Central memory CD4-positive, alpha-beta T cell (primary cell): ENCODE measurements around the gene USP38.
"Not testable (repeated sequence)": the region's sequence is repeated elsewhere in the genome, so short reads cannot be mapped to it uniquely, and the experiment has no call there.

Experiments
- DNase-seq: peaks from one replicate; pipeline ENCODE4 v3.0.0; 2022

The USP38 gene

DNA sequence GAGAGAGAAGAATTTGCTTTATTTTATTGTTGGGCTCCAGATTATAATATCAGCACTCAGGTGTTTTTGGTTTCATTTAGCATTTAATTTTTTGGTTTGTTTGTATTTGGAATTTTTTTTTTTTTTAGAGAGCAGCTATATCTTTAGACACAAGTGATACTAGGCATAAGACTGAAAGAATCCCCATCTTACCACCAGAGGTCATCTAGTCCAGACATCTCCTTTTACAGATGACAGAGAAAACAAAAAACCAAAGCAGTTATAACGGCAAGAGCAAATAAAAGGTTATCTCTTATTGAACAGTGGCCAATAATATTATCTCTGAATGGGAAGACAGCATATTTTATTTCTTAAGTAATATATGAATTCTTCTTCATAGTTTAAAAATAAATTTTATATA is 22.8 kb downstream of the USP38 start:
- DNase-seq, result no peak

DNA sequence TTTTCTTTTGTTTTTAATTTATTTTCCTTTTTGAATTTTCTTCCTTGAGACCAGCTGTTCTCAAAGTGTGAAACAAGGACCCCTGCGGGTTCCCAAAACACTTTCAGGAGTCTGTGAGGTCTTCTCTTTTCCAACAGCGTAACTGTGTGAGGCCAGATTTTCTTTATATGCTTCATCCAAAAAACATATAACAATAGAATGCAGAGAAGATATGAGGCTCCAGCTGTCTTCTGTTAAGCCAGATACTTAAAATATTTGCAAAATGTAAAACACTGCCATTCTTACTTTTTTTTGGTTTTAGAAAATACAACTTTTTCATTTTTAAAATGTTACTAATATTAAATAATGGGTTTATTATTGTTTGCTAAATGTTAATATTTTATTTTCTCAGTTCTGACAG is 27.8 kb downstream of the USP38 start:
- no peak for DNase-seq

DNA sequence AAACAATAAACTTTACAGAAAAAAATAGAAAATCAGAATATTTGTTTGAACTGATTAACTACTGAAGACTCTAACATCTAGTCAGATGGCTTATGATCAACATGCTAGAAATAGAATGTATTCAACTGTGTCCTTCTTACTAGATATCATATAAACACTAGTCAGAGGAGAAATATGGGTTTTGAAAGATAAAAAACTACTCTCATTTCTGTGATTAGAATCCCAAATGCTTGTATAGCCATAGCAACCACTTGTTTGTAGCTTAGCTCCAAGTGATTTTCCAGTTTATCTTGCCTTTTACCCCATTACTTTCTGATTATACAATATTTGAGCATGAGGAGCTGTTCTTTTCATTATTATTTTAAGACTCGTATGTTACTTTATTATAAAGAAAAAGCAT is 31.2 kb downstream of the USP38 start:
- DNase-seq, result no peak

DNA sequence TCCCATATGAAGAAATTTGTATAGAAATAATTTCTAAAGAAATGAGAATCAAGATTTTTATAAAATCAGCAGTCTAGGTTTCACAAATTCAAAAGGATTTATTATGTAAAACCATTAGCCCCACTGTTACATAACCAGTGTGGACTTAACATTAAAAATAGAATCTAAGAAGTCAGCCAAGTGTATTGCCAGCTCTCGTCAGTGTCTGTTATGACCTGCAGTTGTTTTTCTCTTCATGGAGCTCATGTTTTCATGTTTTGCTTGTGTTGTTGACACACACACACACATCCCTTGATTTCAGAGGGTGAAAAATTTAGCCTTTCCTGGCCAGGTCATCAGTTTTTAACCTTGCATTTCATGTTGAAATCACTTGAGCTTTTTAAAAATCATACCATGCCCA is 39.5 kb downstream of the USP38 start:
- no peak for DNase-seq

DNA sequence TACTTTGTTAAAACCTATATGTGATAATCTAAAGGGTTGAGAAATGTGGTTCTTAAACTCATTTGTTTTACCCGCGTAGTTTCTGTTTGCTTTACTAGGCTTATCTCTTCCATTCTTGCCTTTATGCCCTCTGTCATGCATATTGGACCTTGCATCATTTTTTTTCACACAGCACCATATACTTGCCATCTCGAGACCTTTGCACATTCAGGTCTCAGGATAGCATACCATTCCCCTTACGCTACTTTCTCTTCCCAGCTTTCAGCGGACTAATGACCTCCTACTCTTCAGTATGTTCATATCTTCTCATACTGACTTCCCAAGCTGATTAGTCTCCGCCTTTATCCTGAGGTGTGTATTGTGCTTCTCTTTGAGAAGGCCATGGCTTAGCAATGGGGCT is 40.5 kb downstream of the USP38 start:
- DNase-seq, result no peak

GRCh38 chr4:143230683-143231082 is 46.0 kb downstream of the USP38 start:
- DNase-seq, result no peak

DNA sequence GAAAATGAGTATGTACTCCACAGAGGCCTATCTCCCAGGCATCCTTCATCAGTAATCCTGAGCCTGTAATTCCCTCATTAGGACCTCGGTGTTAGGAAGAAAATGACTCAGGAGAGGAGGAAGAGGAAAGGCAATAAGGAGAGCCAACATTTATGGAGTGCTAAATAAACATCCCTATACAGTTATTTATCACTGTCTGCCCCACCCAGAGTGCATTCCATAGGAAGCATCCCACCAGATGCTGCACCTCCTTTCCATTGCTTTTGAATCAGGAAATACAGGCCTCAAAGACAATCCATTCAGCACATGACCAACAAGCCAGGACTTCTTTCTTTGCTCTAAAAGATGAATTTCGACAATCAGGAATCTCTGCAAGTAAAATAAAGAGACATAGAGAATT is 47.6 kb downstream of the USP38 start:
- no peak for DNase-seq

- DNase-seq, result no peak
These were observed 49.4 kb downstream of the USP38 start for GRCh38 chr4:143234153-143234552.

GRCh38 chr4:143237195-143237594 is 52.5 kb downstream of the USP38 start:
- DNase-seq, result not testable (repeated sequence)

GRCh38 chr4:143240939-143241679 is 56.4 kb downstream of the USP38 start:
- no peak for DNase-seq

DNA sequence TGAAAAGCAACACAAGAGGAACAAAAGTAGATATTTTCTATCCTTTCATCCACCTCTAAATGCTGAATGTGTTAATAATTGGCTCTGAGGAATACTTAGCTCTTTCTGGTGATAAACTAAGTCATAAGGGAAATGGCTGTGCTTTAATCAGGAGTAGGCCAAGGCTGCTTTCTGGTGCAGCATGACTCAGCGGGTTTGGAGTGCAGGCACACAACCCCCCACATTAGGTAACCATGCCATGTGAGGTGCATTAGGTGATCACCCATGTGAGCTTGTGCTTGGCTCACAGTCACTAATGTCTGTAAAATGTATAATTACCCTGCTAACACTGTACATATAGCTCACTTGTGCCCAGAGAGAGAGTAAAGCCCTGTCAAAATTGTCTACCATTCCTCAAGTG is 57.2 kb downstream of the USP38 start:
- DNase-seq, result no peak

GRCh38 chr4:143243041-143243440 is 58.3 kb downstream of the USP38 start:
- DNase-seq, result no peak

DNA sequence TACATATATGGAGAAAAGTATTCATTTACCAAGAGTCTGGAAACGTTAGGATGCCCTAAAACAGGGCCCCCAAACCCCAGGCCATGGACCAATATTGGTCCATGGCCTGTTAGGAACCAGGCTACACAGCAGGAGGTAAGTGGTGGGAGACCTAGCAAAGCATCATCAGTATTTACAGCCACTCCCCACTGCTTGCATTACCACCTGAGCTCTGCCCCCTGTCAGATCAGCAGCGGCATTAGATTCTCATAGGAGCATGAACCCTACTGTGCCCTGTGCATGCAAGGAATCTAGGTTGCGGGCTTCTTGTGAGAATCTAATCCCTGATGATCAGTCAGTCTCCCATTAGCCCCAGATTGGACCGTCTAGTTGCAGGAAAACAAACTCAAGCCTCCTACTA is 62.3 kb downstream of the USP38 start:
- no peak for DNase-seq

GRCh38 chr4:143247866-143248265 is 63.1 kb downstream of the USP38 start:
- no peak for DNase-seq

DNA sequence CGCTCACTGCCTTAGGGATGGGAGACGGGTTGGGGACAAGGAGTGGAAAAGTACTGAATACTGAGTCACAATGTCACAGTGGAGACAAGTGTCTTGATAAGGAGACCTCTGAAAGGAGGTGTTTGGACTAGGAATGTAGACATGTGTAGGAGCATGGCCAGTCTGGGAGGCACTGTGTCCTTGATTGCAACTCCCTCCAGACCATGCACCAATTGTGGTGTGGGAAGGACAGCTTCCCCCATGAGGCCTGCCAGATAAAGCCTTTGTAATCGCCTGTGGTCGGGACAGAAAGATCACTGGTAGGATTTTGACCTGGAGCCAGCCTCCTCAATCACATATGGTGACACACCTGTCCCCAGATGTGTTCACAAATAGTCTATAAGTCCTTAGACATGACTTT is 64.1 kb downstream of the USP38 start:
- no peak for DNase-seq

DNA sequence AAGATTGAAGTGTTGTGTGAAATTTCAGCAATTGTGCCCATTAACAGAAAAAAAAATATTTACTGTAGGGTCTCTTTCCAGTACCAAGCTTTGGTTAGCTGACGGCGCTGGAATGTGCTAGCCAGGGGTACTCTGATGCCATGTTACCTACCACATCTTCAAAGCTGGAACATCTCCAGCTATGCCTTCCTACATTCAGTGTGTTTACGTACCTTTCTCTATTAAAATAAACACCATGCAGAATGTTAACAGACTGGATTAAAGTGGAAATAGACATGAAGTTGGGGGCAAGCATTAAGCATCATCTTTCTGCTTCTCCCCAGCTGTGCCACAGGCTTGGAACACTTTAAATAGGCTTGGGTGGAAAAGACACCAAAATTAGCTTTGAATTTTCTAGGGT is 65.9 kb downstream of the USP38 start:
- no peak for DNase-seq

GRCh38 chr4:143251348-143251747 is 66.6 kb downstream of the USP38 start:
- DNase-seq, result no peak

GRCh38 chr4:143251779-143252178 is 67.1 kb downstream of the USP38 start:
- no peak for DNase-seq

DNA sequence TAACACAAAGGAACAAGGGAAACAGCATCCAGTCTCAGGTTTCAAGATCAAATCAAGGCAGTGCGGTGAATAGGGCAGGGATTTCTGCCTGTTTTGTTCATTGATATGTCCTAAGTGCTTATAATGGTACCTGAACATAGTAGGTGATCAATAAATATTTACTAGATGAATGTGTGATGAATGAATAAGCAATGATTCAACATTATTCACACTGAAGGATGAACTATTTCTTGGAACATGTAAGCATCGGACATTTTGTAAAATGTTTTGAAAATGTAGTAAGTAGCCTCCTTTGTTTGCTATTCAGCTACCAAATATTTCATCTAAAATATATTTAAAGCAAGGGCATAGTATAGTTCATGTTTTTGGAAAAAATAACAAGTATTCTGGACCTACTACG is 67.8 kb downstream of the USP38 start:
- no peak for DNase-seq

DNA sequence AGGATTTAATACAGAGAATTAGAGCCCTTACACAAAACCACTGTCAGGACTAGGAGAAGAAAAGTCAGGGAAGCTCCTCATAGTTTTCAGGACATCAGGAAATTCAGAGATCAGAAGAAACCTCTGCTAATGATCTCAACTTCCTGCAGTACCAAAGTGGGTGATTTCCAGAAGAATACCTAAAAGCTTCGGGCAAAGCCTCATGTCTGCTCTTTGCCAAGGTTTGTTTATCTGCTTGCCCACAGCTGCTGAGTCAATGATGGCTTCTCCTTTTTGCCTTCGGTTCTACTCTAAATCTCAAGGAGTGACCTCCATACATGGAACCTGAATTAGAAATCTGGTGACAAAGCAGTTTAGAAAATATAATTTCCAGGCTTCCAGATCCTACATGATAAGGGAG is 68.4 kb downstream of the USP38 start:
- no peak for DNase-seq

DNA sequence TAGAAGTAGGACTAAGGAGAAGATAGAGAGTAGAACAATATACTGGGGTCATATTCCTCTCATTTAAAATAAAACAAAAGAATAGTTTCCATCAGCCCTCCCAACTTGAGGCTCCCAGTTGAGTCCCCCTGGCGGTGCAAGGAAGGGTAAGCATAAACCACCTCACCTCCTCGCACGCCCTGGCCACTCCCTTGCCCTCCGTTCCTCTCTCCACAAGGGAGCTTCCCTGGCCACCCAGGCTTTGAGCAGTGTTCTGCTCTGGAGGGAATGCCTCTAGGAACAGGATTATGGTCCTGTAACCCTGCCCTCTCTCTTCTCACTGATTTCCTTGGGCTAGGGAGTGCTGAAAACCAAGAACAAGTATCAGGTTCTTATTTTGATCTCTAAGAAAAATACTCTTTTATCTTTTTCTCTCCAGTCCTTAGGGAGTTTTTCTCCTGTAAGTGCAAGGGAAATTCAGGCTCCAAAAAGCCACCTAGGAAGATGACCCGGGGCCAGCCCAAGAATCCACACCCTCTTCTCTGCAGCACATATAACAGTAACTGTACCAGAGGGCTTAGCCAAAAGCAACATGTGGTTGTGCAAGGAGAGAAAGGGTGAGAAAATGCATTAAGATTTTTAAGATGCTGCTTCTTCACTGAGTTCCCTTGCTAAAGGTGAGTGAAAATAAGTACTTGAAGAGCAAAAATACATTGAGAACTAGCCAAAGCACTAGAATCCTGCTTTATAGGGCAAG is 69.9 kb downstream of the USP38 start:
- no peak for DNase-seq

- DNase-seq, result no peak
These were observed 71.7 kb downstream of the USP38 start for GRCh38 chr4:143256456-143256855.

GRCh38 chr4:143257356-143257755 is 72.6 kb downstream of the USP38 start:
- DNase-seq, result no peak

- no peak for DNase-seq
These were observed 76.0 kb downstream of the USP38 start for GRCh38 chr4:143260750-143261149.

GRCh38 chr4:143262838-143263237 is 78.1 kb downstream of the USP38 start:
- no peak for DNase-seq
